Thyroid gland (tissue), 4 donors: Measurements from ENCODE around the gene OPALIN.

Source experiments
- POLR2A ChIP-seq, 2 donors: fragments of 450-650 bp; IDR thresholded peaks; one replicate each; pipeline ENCODE4 v1.6.1; 2017; ENCODE audit warnings: antibody characterized with exemption in 2 of 2, mild to moderate bottlenecking in 2 of 2, moderate library complexity in 1 of 2
- TF ChIP-seq, protein P1 (sequence below), 6 experiments: fragments of 200-600 bp in 3 of 6; fragments of 450-650 bp in 3 of 6; sonication (generic) in 3 of 6; IDR thresholded peaks; one replicate each; pipeline ENCODE4 v1.5.1; 2016 to 2019; ENCODE audit warnings: antibody characterized with exemption in 6 of 6, mild to moderate bottlenecking in 2 of 6, inconsistent platforms in 1 of 6, moderate library complexity in 1 of 6

DNA sequence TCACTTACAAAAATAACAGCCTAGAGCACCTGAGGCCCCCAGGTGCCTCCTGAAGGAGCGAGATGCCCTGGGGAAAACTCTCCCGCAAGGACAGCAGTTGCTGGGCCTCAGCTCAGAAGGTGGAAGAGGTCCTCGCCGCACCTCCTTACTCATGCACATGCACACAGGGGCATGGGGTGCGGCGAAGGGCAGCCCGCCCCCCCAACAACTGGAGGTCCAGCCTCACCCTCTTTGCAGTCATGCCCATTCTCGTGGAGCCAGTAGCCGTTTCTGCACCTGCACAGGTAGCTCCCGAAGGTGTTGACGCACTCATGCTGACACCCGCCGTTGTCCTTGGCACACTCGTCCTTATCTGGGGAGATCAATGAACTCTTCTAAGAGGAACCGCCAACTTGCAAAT lies 19.9 kb upstream of the OPALIN start:
- TF ChIP-seq, protein P1, sequence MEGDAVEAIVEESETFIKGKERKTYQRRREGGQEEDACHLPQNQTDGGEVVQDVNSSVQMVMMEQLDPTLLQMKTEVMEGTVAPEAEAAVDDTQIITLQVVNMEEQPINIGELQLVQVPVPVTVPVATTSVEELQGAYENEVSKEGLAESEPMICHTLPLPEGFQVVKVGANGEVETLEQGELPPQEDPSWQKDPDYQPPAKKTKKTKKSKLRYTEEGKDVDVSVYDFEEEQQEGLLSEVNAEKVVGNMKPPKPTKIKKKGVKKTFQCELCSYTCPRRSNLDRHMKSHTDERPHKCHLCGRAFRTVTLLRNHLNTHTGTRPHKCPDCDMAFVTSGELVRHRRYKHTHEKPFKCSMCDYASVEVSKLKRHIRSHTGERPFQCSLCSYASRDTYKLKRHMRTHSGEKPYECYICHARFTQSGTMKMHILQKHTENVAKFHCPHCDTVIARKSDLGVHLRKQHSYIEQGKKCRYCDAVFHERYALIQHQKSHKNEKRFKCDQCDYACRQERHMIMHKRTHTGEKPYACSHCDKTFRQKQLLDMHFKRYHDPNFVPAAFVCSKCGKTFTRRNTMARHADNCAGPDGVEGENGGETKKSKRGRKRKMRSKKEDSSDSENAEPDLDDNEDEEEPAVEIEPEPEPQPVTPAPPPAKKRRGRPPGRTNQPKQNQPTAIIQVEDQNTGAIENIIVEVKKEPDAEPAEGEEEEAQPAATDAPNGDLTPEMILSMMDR (IDR thresholded peaks at IDR 0.05), result no peak
- no peak for TF ChIP-seq POLR2A (IDR thresholded peaks at IDR 0.05)
